CD4-positive, alpha-beta T cell treated with Interleukin-21 for 1 hour (primary cell): ENCODE measurements around the gene MAPRE3.

Source experiments
- DNase-seq: peaks from one replicate; pipeline ENCODE4 v3.0.0-alpha.2; 2020

Gene MAPRE3

DNA sequence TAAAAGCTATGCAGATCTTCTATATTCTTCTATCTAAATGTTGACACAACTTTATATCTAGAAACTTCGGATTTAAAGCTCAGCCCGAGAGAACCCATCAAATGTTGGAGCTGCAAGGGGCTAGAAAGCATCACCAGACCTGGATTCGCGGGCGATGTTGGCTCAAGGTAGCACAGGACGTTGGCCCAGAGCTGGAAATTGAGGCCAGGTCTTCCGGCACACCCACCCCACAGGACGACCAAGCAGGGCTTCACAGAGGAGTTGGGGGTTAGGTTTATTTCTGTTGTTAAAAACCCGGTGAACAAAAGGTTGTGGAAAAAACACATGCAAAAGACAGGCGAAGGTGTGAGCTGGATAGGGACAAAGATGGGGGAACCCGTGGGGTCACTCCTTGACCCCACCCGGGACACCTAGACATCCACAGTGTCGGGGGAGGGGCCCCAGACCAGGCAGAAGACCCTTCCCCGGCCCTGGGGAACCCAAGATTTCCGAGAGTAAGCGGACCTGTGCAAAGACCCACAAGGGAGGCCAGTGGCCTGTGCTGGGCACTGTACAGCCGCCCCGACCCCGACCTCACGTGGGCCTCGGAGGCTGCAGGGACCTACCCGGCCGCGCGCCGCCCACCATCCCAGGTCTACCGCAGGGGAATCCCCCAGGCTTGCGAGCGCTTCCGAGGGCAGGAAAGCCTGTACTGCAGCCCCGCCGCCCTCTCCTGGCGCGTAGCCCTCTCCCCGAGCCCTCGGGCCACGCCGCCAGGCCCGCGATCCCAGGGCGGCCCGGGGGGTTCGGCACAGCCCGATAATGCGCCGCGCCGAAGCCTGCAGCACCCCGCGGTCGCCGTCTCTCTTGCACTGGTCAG lies 79.2 kb downstream of the MAPRE3 start:
- DNase-seq = peak; percentile 73

GRCh38 chr2:27050281-27050995 lies 80.0 kb downstream of the MAPRE3 start:
- peak; percentile 95 for DNase-seq

GRCh38 chr2:27050996-27051901 lies 80.8 kb downstream of the MAPRE3 start, which contains the start of gene AGBL5:
TSS of gene AGBL5 (plus strand) at chr2:27051668. CDS start at chr2:27052959, 1,291 bp downstream.
- peak; percentile 98 for DNase-seq

DNA sequence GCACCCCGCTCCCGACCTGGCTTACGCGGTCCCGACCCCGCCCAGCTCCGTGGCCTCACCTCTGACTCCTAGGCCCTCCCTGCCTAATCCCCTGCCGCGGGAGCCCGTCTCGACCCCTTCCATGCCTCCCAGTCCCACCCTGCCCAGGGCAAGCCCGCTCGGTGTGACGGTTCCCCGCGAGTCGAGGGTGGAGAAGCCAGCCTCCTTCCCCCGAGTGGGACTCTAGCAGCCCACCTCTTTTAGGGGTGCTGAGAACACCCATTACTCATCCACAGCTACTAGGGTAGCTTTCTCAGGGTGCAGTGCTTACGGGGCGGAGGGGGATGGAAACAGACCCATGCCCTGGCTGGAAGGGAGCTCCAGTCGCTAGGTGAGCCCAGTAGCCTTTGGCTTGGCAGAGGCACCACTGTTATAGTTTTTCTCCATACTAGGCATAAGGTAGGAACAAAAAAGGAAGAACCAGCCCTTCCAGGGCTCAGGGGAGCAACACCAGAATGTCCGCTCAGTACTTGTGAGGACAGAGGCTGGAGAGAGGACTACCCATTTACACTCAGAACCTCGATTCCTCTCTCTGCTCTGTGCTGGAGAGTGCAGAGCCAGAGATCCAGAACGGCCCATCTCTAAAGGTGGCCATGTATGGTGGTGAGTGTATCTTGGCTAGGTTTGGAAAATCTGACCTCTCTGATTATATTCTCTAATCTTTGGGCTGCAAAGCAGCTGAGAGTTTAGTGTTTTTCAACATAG lies 81.6 kb downstream of the MAPRE3 start:
- no peak for DNase-seq

DNA sequence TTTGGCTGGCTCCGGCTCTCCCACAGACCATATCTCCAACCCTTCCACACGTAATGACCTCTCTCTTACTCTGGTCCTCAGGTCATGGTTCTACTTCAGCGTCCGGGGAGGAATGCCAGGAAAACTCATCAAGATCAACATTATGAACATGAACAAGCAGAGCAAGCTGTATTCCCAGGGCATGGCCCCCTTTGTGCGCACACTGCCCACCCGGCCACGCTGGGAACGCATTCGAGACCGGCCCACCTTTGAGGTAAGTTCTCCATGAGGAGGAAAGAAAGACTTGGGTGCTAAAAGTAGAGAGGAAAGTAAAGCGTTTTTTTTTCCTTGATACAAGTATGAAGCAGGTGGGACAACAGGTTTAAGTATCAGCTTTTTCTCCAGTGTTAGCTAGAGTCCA lies 82.9 kb downstream of the MAPRE3 start:
- DNase-seq = no peak

DNA sequence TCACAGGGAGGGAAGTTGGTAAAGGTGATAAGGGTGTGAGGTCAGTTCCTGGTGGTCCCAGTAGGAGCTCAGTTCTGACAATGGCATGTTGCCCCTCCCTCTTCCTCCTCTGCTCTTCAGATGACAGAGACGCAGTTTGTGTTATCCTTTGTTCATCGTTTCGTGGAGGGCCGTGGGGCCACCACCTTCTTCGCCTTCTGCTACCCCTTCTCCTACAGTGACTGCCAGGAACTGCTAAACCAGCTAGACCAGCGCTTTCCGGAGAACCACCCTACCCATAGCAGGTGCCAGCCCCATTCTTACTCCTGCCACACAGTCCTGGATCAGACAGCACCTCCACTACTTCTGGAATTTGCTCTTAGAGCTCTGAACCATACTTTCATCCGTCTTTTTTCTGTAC lies 83.3 kb downstream of the MAPRE3 start:
- no peak for DNase-seq

- no peak for DNase-seq
Measured at GRCh38 chr2:27054721-27055120, 84.3 kb downstream of the MAPRE3 start.

DNA sequence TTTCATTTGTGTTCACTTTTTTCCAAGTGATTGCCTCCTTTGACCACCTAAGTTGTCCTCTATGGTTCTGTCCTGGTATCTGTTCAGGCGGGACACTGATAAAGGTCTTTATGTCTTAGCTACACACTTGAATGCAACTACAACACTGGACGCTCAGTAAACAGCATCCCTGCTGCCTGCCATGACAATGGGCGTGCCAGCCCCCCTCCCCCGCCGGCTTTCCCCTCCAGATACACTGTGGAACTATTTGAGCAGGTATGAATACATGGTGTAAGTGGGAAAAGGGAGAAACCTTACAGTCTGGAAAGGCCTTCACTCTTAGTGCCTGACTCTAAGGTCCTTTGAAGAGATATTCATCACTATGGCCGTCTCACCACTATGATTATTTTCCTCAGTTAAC lies 86.7 kb downstream of the MAPRE3 start:
- no peak for DNase-seq

GRCh38 chr2:27058210-27058609 lies 87.8 kb downstream of the MAPRE3 start:
- no peak for DNase-seq

DNA sequence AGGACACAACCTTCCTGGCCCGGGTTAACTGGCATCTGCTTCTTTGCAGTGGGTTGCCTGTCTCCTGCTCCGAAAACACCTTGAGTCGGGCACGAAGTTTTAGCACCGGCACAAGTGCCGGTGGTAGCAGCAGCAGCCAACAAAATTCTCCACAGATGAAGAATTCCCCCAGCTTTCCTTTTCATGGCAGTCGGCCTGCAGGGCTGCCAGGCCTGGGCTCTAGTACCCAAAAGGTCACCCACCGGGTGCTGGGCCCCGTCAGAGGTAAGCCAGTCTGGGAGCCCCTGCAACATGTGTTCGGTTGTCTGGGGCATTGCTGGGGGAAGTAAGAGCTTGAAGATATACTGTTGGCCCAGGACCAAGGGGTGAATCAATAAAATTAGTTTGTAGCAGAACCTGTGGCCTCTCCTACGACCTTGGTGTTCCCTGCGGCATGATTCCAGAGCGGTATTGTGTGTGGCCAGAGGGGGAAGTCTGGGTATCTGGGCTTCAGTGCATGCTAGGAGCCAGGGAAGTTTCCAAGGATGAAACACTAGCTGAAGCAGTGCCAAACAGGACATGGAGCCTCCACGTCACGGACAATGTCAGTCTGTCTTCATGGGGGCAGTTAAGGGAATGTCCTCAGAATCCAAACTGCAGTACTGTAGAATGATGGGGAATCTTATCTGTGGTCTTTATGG lies 88.8 kb downstream of the MAPRE3 start:
- no peak for DNase-seq

- DNase-seq = no peak
Measured at GRCh38 chr2:27060323-27060722, 89.9 kb downstream of the MAPRE3 start.

DNA sequence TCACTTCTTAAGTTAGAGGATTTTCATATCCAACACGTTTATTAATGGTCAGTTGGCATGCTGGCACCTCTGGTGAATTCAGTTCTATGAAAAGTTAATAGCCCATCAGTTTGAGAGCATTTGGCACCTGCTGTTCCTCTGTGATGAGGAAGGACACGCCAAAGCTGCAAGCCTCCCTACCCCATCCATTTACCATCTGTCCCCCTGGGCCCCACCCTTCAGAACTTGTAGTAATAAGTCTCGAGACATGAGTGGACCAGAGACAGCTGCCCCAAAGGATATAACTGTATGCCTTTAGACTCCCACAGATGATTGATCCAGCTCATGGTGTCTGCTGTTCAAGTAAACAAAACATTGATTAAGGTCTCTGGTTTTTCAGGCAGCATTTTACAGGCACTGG lies 94.7 kb downstream of the MAPRE3 start:
- no peak for DNase-seq

- no peak for DNase-seq
Measured at GRCh38 chr2:27067385-27067784, 96.9 kb downstream of the MAPRE3 start.

- no peak for DNase-seq
Measured at GRCh38 chr2:27069436-27069835, 99.0 kb downstream of the MAPRE3 start.

- no peak for DNase-seq
Measured at GRCh38 chr2:27069961-27070618, 99.7 kb downstream of the MAPRE3 start.

DNA sequence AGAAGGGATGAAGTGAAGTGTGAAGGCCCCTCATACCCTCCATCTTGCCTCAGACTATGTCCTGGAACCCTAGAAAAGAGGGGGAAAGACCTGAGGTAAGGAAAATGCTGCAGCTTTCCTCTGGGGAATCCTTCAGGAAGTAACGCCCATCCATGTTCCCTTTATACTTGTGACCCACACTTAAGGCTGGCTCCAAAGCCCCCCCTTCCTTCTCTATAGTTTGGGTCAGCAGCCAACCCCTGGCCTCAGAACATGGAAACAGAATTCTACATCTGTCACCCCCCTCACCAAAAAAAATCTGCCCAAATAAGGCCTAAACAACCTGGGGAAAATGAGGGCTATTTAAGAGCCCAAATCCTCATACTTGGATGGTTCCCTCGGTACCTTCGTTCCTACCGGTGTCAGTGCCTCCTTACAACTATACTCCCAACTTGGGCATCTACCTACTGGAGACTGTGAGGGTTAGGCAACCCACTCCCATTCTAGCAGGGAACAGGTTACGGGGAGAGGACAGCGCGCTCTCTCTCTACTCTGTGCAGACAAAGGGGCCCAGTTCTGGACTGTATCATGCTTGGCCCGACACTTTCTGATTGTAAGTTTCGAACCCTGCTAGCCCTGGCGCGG lies 100.3 kb downstream of the MAPRE3 start:
- no peak for DNase-seq

DNA sequence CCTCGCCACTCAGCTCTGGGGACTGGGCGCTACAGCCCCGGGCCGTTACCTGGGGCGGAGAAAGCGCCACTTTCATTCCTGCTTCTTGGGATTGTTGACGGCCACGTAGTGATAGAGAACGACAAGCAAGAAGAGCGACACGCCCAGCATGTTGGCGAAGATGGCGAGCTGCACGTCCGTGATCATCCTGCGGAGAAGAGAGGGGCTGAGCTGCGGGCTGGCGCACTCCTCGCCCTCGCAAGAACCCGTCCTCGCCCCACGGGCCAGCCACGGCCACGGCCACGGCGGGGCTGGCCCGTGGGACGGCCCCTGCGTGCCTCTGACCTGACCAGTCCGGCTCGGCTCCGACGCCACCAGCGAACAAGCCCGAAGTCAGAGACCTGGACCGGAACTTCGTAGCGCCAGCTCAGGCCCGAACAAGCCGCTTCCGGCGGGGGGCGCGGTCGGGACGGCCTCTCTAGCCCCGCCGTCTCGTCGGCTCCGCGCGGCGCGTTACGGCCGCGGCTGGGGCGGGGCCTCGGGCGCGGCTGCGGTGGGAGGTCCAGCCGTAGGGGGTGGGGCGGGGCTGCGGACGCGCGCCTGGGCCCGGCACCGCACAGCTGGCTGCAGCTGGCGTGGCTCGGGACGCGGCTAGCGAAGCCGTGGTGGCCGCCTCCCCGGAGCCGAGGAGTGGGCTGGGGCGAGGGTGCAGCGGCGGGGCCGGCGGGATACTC lies 101.0 kb downstream of the MAPRE3 start, which contains the start of gene OST4:
Gene OST4, minus strand, starts transcription at position 378 of the 713 bp plus-strand sequence.
- DNase-seq = peak; percentile 91

DNA sequence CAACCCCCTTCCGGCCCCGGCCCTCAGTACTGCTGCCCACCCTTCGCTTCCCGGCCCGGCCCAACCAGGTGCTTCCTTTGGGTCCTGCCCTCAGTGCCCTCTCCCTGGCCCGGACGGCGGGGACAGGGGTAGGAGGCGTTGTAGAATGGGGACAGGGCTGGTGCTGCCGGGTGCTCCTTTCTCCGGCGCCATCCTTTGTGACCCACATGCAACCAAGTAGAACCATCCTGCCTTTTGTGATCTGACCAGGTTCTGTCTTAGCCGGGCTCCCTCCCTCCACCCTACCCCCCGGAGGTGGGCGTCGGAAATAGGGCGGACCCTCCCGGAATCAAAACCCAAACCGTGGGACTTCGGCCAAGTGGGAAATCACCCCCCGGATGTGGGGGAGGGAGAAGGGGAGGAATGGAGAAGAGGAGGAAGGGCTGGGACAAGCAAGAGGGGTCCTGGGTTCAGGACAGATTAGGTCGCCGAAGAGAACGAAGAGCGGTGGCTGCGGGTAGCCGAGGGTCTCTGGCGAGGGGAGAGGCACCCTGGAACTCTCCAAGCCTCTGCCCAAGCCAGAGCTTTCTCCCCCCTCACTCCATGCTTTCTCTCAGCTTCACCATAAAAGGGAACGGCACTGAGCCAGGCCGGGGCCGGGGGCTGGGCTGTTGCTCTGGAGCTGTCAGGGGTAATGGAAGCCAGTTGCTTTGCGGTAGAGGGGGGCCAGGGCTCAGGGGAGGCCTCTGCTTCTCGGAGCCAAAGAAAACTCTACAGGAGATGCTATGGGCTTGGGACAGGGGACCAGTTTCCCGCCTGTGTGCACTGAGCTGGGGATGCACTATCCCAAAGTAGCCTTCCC lies 101.8 kb downstream of the MAPRE3 start:
- DNase-seq = peak; percentile 55

- no peak for DNase-seq
Measured at GRCh38 chr2:27072920-27073319, 102.5 kb downstream of the MAPRE3 start.
